Loucy (cell line): ENCODE measurements around the gene PNLIPRP2.

ENCODE experiments used
- H2AFZ ChIP-seq: fragments of 200-600 bp; sonication (generic); 2 replicates; pipeline ENCODE4 v1.6.0; 2016; ENCODE audit warnings: antibody characterized with exemption, mild to moderate bottlenecking, low read length, moderate library complexity
- H3F3A ChIP-seq: fragments of 200-600 bp; 2 replicates; pipeline ENCODE4 v1.6.0; 2016; ENCODE audit warnings: antibody characterized with exemption, low read depth, mild to moderate bottlenecking
- H3K27me3 ChIP-seq: fragments of 200-600 bp; sonication (generic); 2 replicates; pipeline ENCODE4 v1.6.1; 2014; ENCODE audit warnings: low read length, mild to moderate bottlenecking; ENCODE audit not compliant: insufficient read depth, poor library complexity, severe bottlenecking
- H3K36me3 ChIP-seq: fragments of 200-600 bp; sonication (generic); 2 replicates; pipeline ENCODE4 v1.6.1; 2016; ENCODE audit warnings: low read length; ENCODE audit not compliant: insufficient read depth
- H3K4me1 ChIP-seq: fragments of 200-600 bp; sonication (generic); 2 replicates; pipeline ENCODE4 v1.5.1; 2014; ENCODE audit warnings: low read length, mild to moderate bottlenecking; ENCODE audit not compliant: insufficient read depth, poor library complexity, severe bottlenecking
- H3K4me2 ChIP-seq: fragments of 200-600 bp; sonication (generic); 2 replicates; pipeline ENCODE4 v1.6.0; 2014; ENCODE audit warnings: antibody characterized with exemption, low read length, low read depth, mild to moderate bottlenecking; ENCODE audit not compliant: poor library complexity, severe bottlenecking
- H3K4me3 ChIP-seq: fragments of 200-600 bp; sonication (generic); 2 replicates; pipeline ENCODE4 v1.5.1; 2014; ENCODE audit warnings: low read length, mild to moderate bottlenecking, mixed read lengths; ENCODE audit not compliant: poor library complexity, severe bottlenecking
- H3K79me2 ChIP-seq: fragments of 200-600 bp; sonication (generic); 2 replicates; pipeline ENCODE4 v1.6.1; 2014; ENCODE audit warnings: low read length; ENCODE audit not compliant: insufficient read depth
- H3K9ac ChIP-seq: fragments of 200-600 bp; sonication (generic); 2 replicates; pipeline ENCODE4 v1.6.0; 2014; ENCODE audit warnings: mild to moderate bottlenecking, low read depth, low read length, moderate library complexity; ENCODE audit not compliant: poor library complexity, severe bottlenecking
- H3K9me2 ChIP-seq: fragments of 200-600 bp; sonication (generic); replicated peaks from 2 replicates; pipeline ENCODE4 v1.6.1; 2016; ENCODE audit warnings: low read depth, low read length, mixed read lengths
- H3K9me3 ChIP-seq: fragments of 200-600 bp; sonication (generic); 2 replicates; pipeline ENCODE4 v1.6.1; 2014; ENCODE audit warnings: mild to moderate bottlenecking, antibody characterized with exemption, low read length, low read depth; ENCODE audit not compliant: insufficient read depth
- H4K20me1 ChIP-seq: fragments of 200-600 bp; sonication (generic); 2 replicates; pipeline ENCODE4 v1.6.0; 2014; ENCODE audit warnings: antibody characterized with exemption, low read length, mild to moderate bottlenecking; ENCODE audit not compliant: insufficient read depth, poor library complexity, severe bottlenecking
- EZH2phosphoT487 ChIP-seq: fragments of 200-600 bp; IDR thresholded peaks from 2 replicates; pipeline ENCODE4 v1.6.1; 2018; ENCODE audit warnings: antibody characterized with exemption, mild to moderate bottlenecking, moderate library complexity, borderline replicate concordance
- TF ChIP-seq, protein P1 (sequence below): fragments of 200-600 bp; sonication (generic); conservative IDR thresholded peaks from 2 replicates; pipeline ENCODE4 v1.5.1; 2014; ENCODE audit warnings: mild to moderate bottlenecking, antibody characterized with exemption, low read length

The PNLIPRP2 gene

DNA sequence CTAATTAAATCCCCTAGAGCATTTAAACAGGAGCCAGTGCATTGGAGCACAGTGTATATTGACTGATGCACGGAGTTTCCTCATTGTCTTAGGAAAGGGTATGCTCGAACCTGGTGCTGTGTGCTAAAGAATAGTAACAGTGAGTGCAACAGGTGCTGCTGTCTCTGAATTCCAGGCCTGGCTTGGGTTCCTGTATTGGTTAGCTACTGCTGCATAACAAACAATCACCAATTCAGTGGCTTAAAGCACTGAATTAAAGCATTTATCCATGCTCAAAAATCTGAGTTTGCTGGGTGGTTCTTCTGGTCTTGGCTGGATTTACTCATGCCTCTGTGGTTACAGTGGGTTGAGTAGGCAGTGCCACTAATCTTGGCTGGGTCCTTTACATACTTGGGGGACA lies 31.8 kb upstream of the PNLIPRP2 start:
- TF ChIP-seq EZH2phosphoT487, result no peak
- TF ChIP-seq, protein P1, sequence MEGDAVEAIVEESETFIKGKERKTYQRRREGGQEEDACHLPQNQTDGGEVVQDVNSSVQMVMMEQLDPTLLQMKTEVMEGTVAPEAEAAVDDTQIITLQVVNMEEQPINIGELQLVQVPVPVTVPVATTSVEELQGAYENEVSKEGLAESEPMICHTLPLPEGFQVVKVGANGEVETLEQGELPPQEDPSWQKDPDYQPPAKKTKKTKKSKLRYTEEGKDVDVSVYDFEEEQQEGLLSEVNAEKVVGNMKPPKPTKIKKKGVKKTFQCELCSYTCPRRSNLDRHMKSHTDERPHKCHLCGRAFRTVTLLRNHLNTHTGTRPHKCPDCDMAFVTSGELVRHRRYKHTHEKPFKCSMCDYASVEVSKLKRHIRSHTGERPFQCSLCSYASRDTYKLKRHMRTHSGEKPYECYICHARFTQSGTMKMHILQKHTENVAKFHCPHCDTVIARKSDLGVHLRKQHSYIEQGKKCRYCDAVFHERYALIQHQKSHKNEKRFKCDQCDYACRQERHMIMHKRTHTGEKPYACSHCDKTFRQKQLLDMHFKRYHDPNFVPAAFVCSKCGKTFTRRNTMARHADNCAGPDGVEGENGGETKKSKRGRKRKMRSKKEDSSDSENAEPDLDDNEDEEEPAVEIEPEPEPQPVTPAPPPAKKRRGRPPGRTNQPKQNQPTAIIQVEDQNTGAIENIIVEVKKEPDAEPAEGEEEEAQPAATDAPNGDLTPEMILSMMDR, result no peak

DNA sequence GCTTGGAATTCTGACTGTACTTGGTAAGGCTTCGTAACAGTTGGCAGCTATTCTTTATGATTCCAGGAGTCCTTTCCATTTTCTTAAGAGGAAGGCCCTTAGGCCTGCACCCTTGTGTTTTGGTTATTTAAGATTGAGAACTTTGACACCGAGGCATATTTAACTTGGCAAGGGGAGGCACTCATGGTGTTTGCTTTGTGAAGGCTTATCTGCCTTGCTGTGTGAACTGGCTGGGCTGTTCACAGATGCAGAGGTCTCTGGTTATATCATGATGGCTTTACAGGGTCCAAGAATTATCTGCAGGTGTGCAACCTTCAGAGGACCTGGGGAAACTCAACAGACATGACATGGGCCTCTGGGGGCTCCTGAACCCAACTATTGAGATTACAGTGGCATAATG lies 30.8 kb upstream of the PNLIPRP2 start:
- H3K9ac ChIP-seq, result no peak overlapping the region
- H2AFZ ChIP-seq, result no peak overlapping the region
- H3K4me3 ChIP-seq, result no peak overlapping the region
- H3K36me3 ChIP-seq, result no peaks in the 10 kb centered on the region
- H3K4me2 ChIP-seq, result no peak overlapping the region
- H4K20me1 ChIP-seq, result no peaks in the 10 kb centered on the region
- TF ChIP-seq, protein P1, result no peak
- no peak for TF ChIP-seq EZH2phosphoT487
- no peaks in the 10 kb centered on the region for H3K9me3 ChIP-seq
- H3F3A ChIP-seq, result no peaks in the 10 kb centered on the region
- no peaks in the 10 kb centered on the region for H3K9me2 ChIP-seq
- H3K79me2 ChIP-seq, result no peaks in the 10 kb centered on the region
- H3K4me1 ChIP-seq, result no peaks in the 10 kb centered on the region
- no peaks in the 10 kb centered on the region for H3K27me3 ChIP-seq

More for the DNA sequence above, 31.8 kb upstream of the PNLIPRP2 start:
- H4K20me1 ChIP-seq, result no peaks in the 10 kb centered on the region
- no peaks in the 10 kb centered on the region for H3K79me2 ChIP-seq
- no peak overlapping the region for H2AFZ ChIP-seq
- no peak overlapping the region for H3K4me2 ChIP-seq
- no peak overlapping the region for H3K4me3 ChIP-seq
- H3K36me3 ChIP-seq, result no peaks in the 10 kb centered on the region
- H3K27me3 ChIP-seq, result no peaks in the 10 kb centered on the region
- no peaks in the 10 kb centered on the region for H3K9me3 ChIP-seq
- no peaks in the 10 kb centered on the region for H3F3A ChIP-seq
- H3K9me2 ChIP-seq, result no peaks in the 10 kb centered on the region
- H3K9ac ChIP-seq, result no peak overlapping the region
- no peaks in the 10 kb centered on the region for H3K4me1 ChIP-seq

DNA sequence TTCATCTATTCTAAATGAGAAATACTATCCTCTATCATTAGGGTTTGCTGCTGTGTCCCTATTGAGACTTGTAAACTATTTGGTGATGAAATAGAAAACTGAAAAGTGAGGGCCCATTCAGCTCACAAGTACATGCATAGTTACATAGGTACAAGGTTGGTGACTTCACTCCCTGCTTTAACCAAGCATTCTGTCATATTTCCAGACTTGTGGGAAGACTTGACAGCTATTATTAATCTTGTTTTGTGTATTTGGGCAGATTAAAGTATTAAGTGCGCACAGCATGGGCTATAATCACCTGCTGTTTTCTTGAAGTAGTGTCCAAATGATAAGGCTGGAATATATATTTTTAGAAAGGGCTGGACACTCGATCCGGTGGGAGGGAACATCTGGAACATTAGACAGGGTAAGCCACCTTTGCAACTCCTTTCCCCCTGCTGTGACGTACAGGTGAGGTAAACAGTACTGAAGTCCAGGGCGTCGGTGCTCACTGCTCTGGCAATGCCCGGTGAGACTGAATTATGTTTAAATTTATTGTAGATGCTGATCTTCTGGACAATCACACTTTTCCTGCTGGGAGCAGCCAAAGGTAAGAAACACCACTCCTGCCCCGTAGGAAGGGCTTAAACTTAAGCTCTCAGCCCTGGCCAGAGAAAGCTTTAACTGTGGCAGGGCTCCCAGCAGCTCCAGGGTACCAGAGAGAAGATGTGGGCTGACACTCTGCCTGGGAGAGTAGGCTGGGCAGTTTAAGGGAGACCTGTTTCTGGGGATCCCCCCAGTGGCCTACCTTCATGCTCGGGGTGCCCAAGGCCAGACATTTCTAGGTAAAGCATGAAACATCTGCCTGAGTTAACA lies 29.9 kb upstream of the PNLIPRP2 start, which contains the start of gene PNLIPRP1:
Gene PNLIPRP1, plus strand, starts transcription at position 370 of the 855 bp plus-strand sequence. Its CDS starts 171 bp downstream, at position 541.
- Histone ChIP-seq H3K4me3 (no peak within 1 kb of the TSS), H2AFZ (no peak within 1 kb of the TSS), H4K20me1 (no peaks in the 10 kb centered on the region), H3K4me2 (no peak within 1 kb of the TSS), H3F3A (no peaks in the 10 kb centered on the region), H3K79me2 (no peaks in the 10 kb centered on the region), H3K9me3 (no peaks in the 10 kb centered on the region), H3K27me3 (no peaks in the 10 kb centered on the region), H3K9me2 (no peaks in the 10 kb centered on the region), H3K36me3 (no peaks in the 10 kb centered on the region), H3K4me1 (no peaks in the 10 kb centered on the region), H3K9ac (no peak within 1 kb of the TSS)
- no peak for TF ChIP-seq EZH2phosphoT487
- TF ChIP-seq, protein P1, result no peak
